Smooth muscle cell (in vitro differentiated cells): ENCODE measurements around the gene MSANTD3. TPM values are rescaled to one million over a fixed set of nuclear protein-coding genes. Genes with fewer than 3 reads are reported as not detected.

Source experiments
- DNase-seq: peaks from one replicate; lab custom pipeline; 2025; ENCODE audit not compliant: unreplicated experiment; lab: John Stamatoyannopoulos, UW
- H2AFZ ChIP-seq: fragments of 200-600 bp; sonication (generic); 2 replicates; pipeline ENCODE4 v1.6.0; 2016; ENCODE audit warnings: antibody characterized with exemption, low read depth, mild to moderate bottlenecking
- H3F3A ChIP-seq: fragments of 200-600 bp; sonication (generic); 2 replicates; pipeline ENCODE4 v1.6.0; 2017; ENCODE audit warnings: antibody characterized with exemption, low read depth
- H3K27ac ChIP-seq: fragments of 200-600 bp; sonication (generic); 2 replicates; pipeline ENCODE4 v1.5.1; 2016; ENCODE audit warnings: low read depth, mild to moderate bottlenecking
- H3K27me3 ChIP-seq: fragments of 200-600 bp; sonication (generic); 2 replicates; pipeline ENCODE4 v1.6.1; 2016; ENCODE audit warnings: low read depth, mild to moderate bottlenecking
- H3K36me3 ChIP-seq: fragments of 200-600 bp; sonication (generic); 2 replicates; pipeline ENCODE4 v1.5.1; 2016; ENCODE audit warnings: low read depth
- H3K4me1 ChIP-seq: fragments of 200-600 bp; sonication (generic); 2 replicates; pipeline ENCODE4 v1.5.1; 2016; ENCODE audit warnings: low read depth
- H3K4me2 ChIP-seq: fragments of 200-600 bp; sonication (generic); 2 replicates; pipeline ENCODE4 v1.6.0; 2016; ENCODE audit warnings: mild to moderate bottlenecking
- H3K4me3 ChIP-seq: fragments of 200-600 bp; sonication (generic); 2 replicates; pipeline ENCODE4 v1.5.1; 2016; ENCODE audit warnings: mild to moderate bottlenecking
- H3K79me2 ChIP-seq: fragments of 200-600 bp; sonication (generic); 2 replicates; pipeline ENCODE4 v1.6.0; 2016; ENCODE audit warnings: low read depth, mild to moderate bottlenecking
- H3K9ac ChIP-seq: fragments of 200-600 bp; sonication (generic); 2 replicates; pipeline ENCODE4 v1.6.0; 2016; ENCODE audit warnings: low read depth
- H3K9me3 ChIP-seq: fragments of 200-600 bp; sonication (generic); replicated peaks from 2 replicates; pipeline ENCODE4 v1.5.1; 2016; ENCODE audit warnings: low read depth
- H4K20me1 ChIP-seq: fragments of 200-600 bp; sonication (generic); 2 replicates; pipeline ENCODE4 v1.6.0; 2016; ENCODE audit warnings: low read depth
- WGBS: methylation state at CpG from one replicate; pipeline ENCODE4 v1.1.7; 2016; ENCODE audit warnings: low lambda C conversion rate; 5-methylcytosine and 5-hydroxymethylcytosine counted together
- polyA plus RNA-seq: library from polyadenylated mRNA; unstranded; fragments of >200 nt; fragmentation: Nextera tagmentation; extraction: Ambion mirVana; gene quantifications from 2 replicates; pipeline ENCODE4 v1.2.1, GENCODE V29; 2016
- total RNA-seq: library from RNA; depleted of rRNA; stranded (reverse); fragments of >200 nt; gene quantifications from 2 replicates; pipeline ENCODE4 v1.2.3, GENCODE V29; 2014
- TF ChIP-seq, protein P1 (sequence below): fragments of 200-600 bp; sonication (generic); IDR thresholded peaks from 2 replicates; pipeline ENCODE4 v1.5.1; 2017; ENCODE audit warnings: borderline replicate concordance, mild to moderate bottlenecking, antibody characterized with exemption; ENCODE audit not compliant: insufficient read depth, poor library complexity, severe bottlenecking

The MSANTD3 gene
- total and polyA plus RNA-seq, 2 experiments from 2014 or later: 40.4 to 49.1 TPM

DNA sequence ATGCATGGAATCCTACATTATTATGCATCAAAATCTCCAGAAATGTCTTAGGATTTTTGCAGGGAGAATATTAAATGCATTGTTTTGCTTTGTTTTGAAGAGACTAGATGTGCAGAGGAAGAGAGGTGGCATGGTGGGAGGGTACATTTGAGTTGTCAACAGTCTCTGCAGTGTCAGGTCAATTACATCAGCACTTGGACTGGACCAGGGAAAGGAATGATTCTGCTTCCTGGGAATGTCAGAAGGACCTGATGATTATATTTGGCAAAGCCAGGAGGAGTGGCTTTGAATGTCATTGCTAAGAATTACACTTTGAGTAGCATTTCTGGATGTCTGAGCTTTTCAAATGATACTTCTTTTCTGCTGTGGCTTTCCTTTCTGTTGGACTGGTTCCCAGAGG, 28.5 kb downstream of the MSANTD3 start:
- Histone ChIP-seq H4K20me1 (peaks cover 3% of the 10 kb centered on the region), H3K27ac (no peak overlapping the region), H3K4me1 (no peaks in the 10 kb centered on the region), H3K4me3 (no peak overlapping the region), H3K9me3 (no peaks in the 10 kb centered on the region), H3K27me3 (no peaks in the 10 kb centered on the region), H3K4me2 (no peak overlapping the region), H3K79me2 (no peaks in the 10 kb centered on the region), H3F3A (no peaks in the 10 kb centered on the region), H3K36me3 (peaks cover 25% of the 10 kb centered on the region), H2AFZ (no peak overlapping the region), H3K9ac (no peak overlapping the region)
- TF ChIP-seq, protein P1, sequence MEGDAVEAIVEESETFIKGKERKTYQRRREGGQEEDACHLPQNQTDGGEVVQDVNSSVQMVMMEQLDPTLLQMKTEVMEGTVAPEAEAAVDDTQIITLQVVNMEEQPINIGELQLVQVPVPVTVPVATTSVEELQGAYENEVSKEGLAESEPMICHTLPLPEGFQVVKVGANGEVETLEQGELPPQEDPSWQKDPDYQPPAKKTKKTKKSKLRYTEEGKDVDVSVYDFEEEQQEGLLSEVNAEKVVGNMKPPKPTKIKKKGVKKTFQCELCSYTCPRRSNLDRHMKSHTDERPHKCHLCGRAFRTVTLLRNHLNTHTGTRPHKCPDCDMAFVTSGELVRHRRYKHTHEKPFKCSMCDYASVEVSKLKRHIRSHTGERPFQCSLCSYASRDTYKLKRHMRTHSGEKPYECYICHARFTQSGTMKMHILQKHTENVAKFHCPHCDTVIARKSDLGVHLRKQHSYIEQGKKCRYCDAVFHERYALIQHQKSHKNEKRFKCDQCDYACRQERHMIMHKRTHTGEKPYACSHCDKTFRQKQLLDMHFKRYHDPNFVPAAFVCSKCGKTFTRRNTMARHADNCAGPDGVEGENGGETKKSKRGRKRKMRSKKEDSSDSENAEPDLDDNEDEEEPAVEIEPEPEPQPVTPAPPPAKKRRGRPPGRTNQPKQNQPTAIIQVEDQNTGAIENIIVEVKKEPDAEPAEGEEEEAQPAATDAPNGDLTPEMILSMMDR: no peak
- DNase-seq: no peak

DNA sequence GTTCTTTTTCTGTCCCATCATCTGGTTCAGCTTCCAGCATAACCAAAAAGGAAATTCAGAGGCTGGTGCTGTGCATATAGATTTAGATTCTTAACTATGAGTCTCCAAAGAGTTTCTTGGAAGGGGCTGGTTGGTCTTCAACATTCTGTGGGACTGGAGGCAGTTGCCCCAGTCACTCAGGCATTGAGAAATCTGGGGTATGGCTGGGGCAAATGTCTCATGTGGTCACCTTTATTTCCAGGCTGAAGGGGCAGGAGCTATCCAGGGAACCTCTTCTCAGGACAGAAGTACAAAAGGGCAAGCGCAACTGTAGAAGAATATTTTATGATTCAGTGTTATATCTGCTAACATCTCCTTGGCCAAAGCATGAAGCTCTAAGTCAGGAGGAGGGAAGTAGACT, 30.6 kb downstream of the MSANTD3 start:
- Histone ChIP-seq H3K4me2 (no peak overlapping the region), H3K36me3 (peaks cover 10% of the 10 kb centered on the region), H3K79me2 (no peaks in the 10 kb centered on the region), H3K9me3 (no peaks in the 10 kb centered on the region), H3K4me3 (no peak overlapping the region), H3K27ac (no peak overlapping the region), H2AFZ (no peak overlapping the region), H3K9ac (no peak overlapping the region), H3F3A (no peaks in the 10 kb centered on the region), H4K20me1 (peaks cover 3% of the 10 kb centered on the region), H3K4me1 (no peaks in the 10 kb centered on the region), H3K27me3 (no peaks in the 10 kb centered on the region)
- TF ChIP-seq, protein P1: no peak
- DNase-seq: no peak
- WGBS: 95% methylated on average over 1 of the region's 1 CpG

DNA sequence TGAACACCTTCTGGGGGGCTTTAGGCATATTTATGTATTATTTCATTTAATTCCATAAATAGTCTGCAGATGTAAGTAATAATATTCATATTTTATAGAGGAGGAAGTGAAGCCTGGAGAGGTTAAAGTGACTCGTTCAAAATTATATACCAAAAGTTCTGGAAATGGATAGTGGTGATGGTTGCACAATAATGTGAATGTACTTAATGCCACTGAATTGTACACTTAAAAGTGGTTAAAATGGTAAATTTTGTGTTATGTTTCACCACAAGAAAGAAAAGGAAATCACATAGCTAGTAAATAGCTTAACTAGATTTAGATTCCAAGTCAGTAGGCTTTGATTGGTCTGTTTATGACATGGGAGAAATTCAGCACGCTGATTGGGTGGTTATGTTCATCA, 33.0 kb downstream of the MSANTD3 start:
- H3K4me3 ChIP-seq: no peak overlapping the region
- no peaks in the 10 kb centered on the region for H3K9me3 ChIP-seq
- TF ChIP-seq, protein P1: no peak
- H3K9ac ChIP-seq: no peak overlapping the region
- H3K79me2 ChIP-seq: no peaks in the 10 kb centered on the region
- H3K27me3 ChIP-seq: no peaks in the 10 kb centered on the region
- no peaks in the 10 kb centered on the region for H3K36me3 ChIP-seq
- WGBS: 88% methylated on average over 2 of the region's 2 CpGs
- H2AFZ ChIP-seq: no peak overlapping the region
- H3K27ac ChIP-seq: no peak overlapping the region
- no peak for DNase-seq
- no peak overlapping the region for H3K4me2 ChIP-seq
- H3F3A ChIP-seq: no peaks in the 10 kb centered on the region
- H4K20me1 ChIP-seq: peaks cover 3% of the 10 kb centered on the region
- no peaks in the 10 kb centered on the region for H3K4me1 ChIP-seq

DNA sequence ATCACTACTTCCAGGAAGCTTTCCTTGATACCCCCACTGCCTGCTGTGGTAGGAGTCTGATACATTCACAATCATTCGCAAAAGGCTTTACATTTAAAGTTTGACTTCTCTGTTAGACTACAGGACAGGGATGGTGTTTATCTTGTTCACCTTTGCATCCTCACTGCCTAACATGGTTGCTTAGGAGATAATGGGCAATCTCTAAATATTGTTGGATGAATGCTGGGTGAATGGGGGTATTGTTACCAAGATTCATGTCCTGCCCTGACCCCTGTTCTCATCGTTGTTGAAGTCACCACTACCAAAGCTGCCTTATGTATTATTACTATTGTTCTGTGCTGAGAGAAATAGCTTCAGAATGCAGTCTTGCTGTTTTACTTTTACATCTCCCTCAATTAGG, 38.3 kb downstream of the MSANTD3 start:
- H3K27me3 ChIP-seq: no peaks in the 10 kb centered on the region
- H3K4me1 ChIP-seq: no peaks in the 10 kb centered on the region
- H2AFZ ChIP-seq: no peak overlapping the region
- H3K79me2 ChIP-seq: no peaks in the 10 kb centered on the region
- no peaks in the 10 kb centered on the region for H3K36me3 ChIP-seq
- H4K20me1 ChIP-seq: no peaks in the 10 kb centered on the region
- TF ChIP-seq, protein P1: no peak
- H3K4me3 ChIP-seq: no peak overlapping the region
- 98% methylated on average over 2 of the region's 2 CpGs for whole genome bisulfite sequencing
- H3K4me2 ChIP-seq: no peak overlapping the region
- no peaks in the 10 kb centered on the region for H3K9me3 ChIP-seq
- DNase-seq: no peak
- H3K27ac ChIP-seq: no peak overlapping the region
- H3K9ac ChIP-seq: no peak overlapping the region
- H3F3A ChIP-seq: no peaks in the 10 kb centered on the region
